Fibroblast of lung (primary cell): ENCODE measurements around the gene CDKN2A. TPM values are rescaled to one million over a fixed set of nuclear protein-coding genes. Genes with fewer than 3 reads are reported as not detected.

ENCODE experiments used
- DNase-seq, 2 donors: peaks; one replicate each; pipeline versions ENCODE4 v3.0.0 to v3.0.0-alpha.2; 2010; ENCODE audit warnings: low read depth in 2 of 2
- H2AFZ ChIP-seq: 2 replicates; pipeline ENCODE4 v1.5.1; 2012; ENCODE audit warnings: low read length, control low read depth, inconsistent platforms
- H3K27ac ChIP-seq: 2 replicates; pipeline ENCODE4 v1.5.1; 2011; ENCODE audit warnings: low read length, control low read depth; ENCODE audit not compliant: insufficient read depth
- H3K27me3 ChIP-seq: 2 replicates; pipeline ENCODE4 v1.5.1; 2011; ENCODE audit warnings: mild to moderate bottlenecking, low read length; ENCODE audit not compliant: control insufficient read depth, insufficient read depth
- H3K36me3 ChIP-seq: 2 replicates; pipeline ENCODE4 v1.5.1; 2011; ENCODE audit warnings: low read length; ENCODE audit not compliant: control insufficient read depth, insufficient read depth
- H3K4me1 ChIP-seq: 2 replicates; pipeline ENCODE4 v1.5.1; 2011; ENCODE audit warnings: low read length; ENCODE audit not compliant: control insufficient read depth, insufficient read depth; ENCODE audit errors: extremely low read depth
- H3K4me2 ChIP-seq: 2 replicates; pipeline ENCODE4 v1.5.1; 2011; ENCODE audit warnings: low read length, control low read depth; ENCODE audit not compliant: insufficient read depth; ENCODE audit errors: extremely low read depth
- H3K4me3 ChIP-seq, 4 experiments: fragments of 200-600 bp in 1 of 4; sonication (generic) in 1 of 4; replicated peaks in 1 of 4; 2 replicates each; pipeline ENCODE4 v1.5.1; 2011 to 2016; ENCODE audit warnings: low read length in 4 of 4, low read depth in 3 of 4, mild to moderate bottlenecking in 3 of 4, control low read depth in 2 of 4, inconsistent platforms in 1 of 4, mixed read lengths in 1 of 4; ENCODE audit not compliant: insufficient read depth in 1 of 4; ENCODE audit errors: control extremely low read depth in 1 of 4
- H3K79me2 ChIP-seq: 2 replicates; pipeline ENCODE4 v1.5.1; 2012; ENCODE audit warnings: mild to moderate bottlenecking, low read length, inconsistent platforms; ENCODE audit not compliant: control insufficient read depth, insufficient read depth
- H3K9ac ChIP-seq: 2 replicates; pipeline ENCODE4 v1.5.1; 2011; ENCODE audit warnings: mild to moderate bottlenecking, low read length, control low read depth; ENCODE audit not compliant: insufficient read depth
- H3K9me3 ChIP-seq: 2 replicates; pipeline ENCODE4 v1.5.1; 2012; ENCODE audit warnings: low read depth, low read length; ENCODE audit not compliant: control insufficient read depth, insufficient read depth
- H4K20me1 ChIP-seq: 2 replicates; pipeline ENCODE4 v1.5.1; 2011; ENCODE audit warnings: low read length; ENCODE audit not compliant: control insufficient read depth, insufficient read depth; ENCODE audit errors: extremely low read depth
- EZH2 ChIP-seq: IDR thresholded peaks from 2 replicates; pipeline ENCODE4 v1.5.1; 2012; ENCODE audit warnings: low read length, control low read depth, mild to moderate bottlenecking; ENCODE audit errors: missing control alignments
- polyA plus RNA-seq, 2 donors: library from polyadenylated mRNA; depleted of rRNA in 1 of 2; stranded (reverse) in 1 of 2; unstranded in 1 of 2; fragments of >200 nt; gene quantifications; 2 replicates each; pipeline ENCODE4 v1.2.1, GENCODE V29; 2011 to 2012; ENCODE audit warnings: missing spikeins in 1 of 2
- total RNA-seq: library from RNA; depleted of rRNA; stranded (reverse); fragments of >200 nt; gene quantifications from 2 replicates; pipeline ENCODE4 v1.2.1, GENCODE V29; 2014
- TF ChIP-seq, protein P1 (sequence below), 2 donors: IDR thresholded peaks in 1 of 2; conservative IDR thresholded peaks in 1 of 2; 1 replicate in 1 of 2; 2 replicates in 1 of 2; pipeline ENCODE4 v1.5.1; 2011 to 2012; ENCODE audit warnings: low read length in 2 of 2, control low read depth in 1 of 2, inconsistent platforms in 1 of 2, low read depth in 1 of 2, mild to moderate bottlenecking in 1 of 2

CDKN2A gene
- total and polyA plus RNA-seq, 2 donors (not counting 1 experiment from before 2014, with no cell fraction given), result 19.2 to 23.5 TPM

DNA sequence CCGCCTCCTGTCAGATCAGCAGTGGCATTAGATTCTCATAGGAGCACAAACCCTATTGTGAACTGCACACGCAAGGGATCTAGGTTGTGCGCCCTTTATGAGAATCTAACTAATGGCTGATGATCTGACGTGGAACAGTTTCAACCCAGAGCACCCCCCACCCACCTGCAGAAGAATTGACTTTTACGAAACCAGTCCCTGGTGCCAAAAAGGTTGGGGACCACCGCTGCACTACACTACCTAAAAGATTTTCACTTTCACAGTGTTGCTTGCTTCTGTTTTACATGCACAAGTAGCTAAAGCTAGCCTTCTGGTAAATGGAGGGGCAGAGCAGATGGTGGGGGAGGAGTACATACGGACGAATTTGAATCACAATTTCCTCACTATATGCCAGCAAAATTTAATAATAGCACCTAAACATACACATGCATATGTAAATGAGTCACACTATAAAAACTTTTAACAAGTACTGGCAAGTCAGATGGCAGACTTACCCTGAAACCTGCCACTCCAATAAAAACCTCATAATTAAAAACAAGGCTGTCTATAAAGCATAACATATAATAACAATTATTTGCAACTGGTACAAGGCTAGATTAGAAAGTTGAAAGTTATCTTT is 38.9 kb upstream of the CDKN2A start:
- Histone ChIP-seq H3K36me3 (no peaks in the 10 kb centered on the region), H3K4me2 (no peak overlapping the region)

DNA sequence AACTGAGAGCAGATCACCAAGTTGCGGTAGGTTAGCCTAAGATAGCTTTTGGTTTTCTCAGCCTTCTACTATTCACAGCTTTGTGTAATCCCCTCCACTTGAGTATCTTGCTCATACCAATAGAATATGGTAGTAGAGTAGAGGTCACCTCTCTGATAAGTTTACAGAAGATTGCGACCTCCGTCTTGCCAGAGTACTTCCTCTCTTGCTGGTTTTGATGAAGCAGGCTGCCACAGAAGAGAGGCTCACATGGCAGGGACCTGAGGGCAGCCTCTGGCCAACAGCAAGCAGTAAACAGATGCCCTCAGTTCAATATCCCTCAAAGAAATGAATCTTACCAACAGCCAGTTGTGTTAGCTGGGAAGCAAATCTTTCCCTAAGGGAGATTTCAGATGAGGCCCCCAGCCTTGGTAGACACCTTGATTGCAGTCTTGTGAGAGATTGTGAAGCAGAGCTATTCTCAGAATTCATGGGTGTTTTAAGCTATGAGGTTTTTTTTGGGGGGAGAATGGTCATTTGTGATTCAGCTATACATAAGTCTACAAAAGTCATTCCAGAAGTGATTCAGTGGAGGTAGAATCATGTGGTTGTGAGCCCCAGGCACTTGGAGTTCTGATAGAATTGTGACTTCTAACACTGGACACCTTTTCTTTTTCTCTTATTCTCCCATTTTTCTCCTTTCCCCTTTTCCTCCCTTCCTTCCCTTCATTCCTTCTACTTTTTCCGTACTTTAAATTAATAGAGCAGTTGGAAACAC is 37.6 kb upstream of the CDKN2A start:
- Histone ChIP-seq H2AFZ (no peak overlapping the region), H3K4me3 (no peak overlapping the region), H3K9ac (no peak overlapping the region), H3K4me1 (peaks cover 1% of the 10 kb centered on the region), H4K20me1 (no peaks in the 10 kb centered on the region), H3K9me3 (no peaks in the 10 kb centered on the region), H3K36me3 (no peaks in the 10 kb centered on the region), H3K27me3 (no peaks in the 10 kb centered on the region), H3K79me2 (no peaks in the 10 kb centered on the region), H3K4me2 (no peak overlapping the region), H3K27ac (no peak overlapping the region)
- DNase-seq, result no peak
- no peak for TF ChIP-seq EZH2
- TF ChIP-seq, protein P1, sequence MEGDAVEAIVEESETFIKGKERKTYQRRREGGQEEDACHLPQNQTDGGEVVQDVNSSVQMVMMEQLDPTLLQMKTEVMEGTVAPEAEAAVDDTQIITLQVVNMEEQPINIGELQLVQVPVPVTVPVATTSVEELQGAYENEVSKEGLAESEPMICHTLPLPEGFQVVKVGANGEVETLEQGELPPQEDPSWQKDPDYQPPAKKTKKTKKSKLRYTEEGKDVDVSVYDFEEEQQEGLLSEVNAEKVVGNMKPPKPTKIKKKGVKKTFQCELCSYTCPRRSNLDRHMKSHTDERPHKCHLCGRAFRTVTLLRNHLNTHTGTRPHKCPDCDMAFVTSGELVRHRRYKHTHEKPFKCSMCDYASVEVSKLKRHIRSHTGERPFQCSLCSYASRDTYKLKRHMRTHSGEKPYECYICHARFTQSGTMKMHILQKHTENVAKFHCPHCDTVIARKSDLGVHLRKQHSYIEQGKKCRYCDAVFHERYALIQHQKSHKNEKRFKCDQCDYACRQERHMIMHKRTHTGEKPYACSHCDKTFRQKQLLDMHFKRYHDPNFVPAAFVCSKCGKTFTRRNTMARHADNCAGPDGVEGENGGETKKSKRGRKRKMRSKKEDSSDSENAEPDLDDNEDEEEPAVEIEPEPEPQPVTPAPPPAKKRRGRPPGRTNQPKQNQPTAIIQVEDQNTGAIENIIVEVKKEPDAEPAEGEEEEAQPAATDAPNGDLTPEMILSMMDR (conservative IDR thresholded peaks at IDR 0.05 in 1 of 2, IDR thresholded peaks at IDR 0.05 in 1 of 2; ENCODE audit: low read depth in 1 of 2, low read length in 2 of 2), result no peak

More for the DNA sequence above, 38.9 kb upstream of the CDKN2A start:
- Histone ChIP-seq H3K27me3 (no peaks in the 10 kb centered on the region), H3K9ac (no peak overlapping the region), H3K9me3 (no peaks in the 10 kb centered on the region), H3K4me1 (peaks cover 6% of the 10 kb centered on the region), H3K79me2 (no peaks in the 10 kb centered on the region), H3K27ac (no peak overlapping the region), H3K4me3 (no peak overlapping the region), H4K20me1 (no peaks in the 10 kb centered on the region), H2AFZ (no peak overlapping the region)
- DNase-seq, result no peak
- TF ChIP-seq, protein P1 (conservative IDR thresholded peaks at IDR 0.05 in 1 of 2, IDR thresholded peaks at IDR 0.05 in 1 of 2; ENCODE audit: low read depth in 1 of 2, low read length in 2 of 2), result no peak
- TF ChIP-seq EZH2, result no peak

DNA sequence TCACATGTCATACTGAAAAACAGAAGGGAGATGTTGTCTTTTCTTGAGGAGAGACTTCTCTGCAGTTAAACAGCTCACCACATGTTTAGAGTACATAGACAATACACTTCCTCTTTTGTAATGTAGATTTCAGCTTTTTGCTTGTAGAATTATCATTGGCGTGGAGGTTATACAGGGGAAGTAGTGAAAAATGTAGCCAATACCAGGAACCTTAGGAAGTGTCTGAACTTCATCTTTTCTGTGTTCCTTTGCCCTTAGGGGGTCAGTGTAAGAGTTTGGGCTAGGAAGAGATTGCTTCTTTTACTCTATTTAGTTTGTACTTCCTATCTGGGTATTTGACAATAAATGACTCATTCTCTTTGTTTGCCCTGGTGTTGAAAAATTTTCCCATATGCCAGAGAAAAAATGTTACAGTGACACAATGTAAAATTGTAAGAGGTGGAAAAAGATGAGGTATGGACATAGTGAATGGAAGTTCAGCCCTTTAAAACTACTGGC is 36.0 kb upstream of the CDKN2A start:
- H4K20me1 ChIP-seq, result no peaks in the 10 kb centered on the region
- no peaks in the 10 kb centered on the region for H3K36me3 ChIP-seq
- DNase-seq, result peak; percentile 72 to 77
- H3K4me2 ChIP-seq, result no peak overlapping the region
- no peak overlapping the region for H2AFZ ChIP-seq
- TF ChIP-seq, protein P1 (conservative IDR thresholded peaks at IDR 0.05 in 1 of 2, IDR thresholded peaks at IDR 0.05 in 1 of 2; ENCODE audit: low read depth in 1 of 2, low read length in 2 of 2), result no peak
- TF ChIP-seq EZH2, result no peak
- H3K79me2 ChIP-seq, result no peaks in the 10 kb centered on the region
- H3K4me1 ChIP-seq, result no peaks in the 10 kb centered on the region
- H3K27me3 ChIP-seq, result no peaks in the 10 kb centered on the region
- no peak overlapping the region for H3K27ac ChIP-seq
- no peaks in the 10 kb centered on the region for H3K9me3 ChIP-seq
- H3K4me3 ChIP-seq, result no peak overlapping the region
- no peak overlapping the region for H3K9ac ChIP-seq
